HFF-Myc (cell line): ENCODE results near the gene EIPR1.

ENCODE experiments used
- DNase-seq: peaks from one replicate; pipeline ENCODE4 v3.0.0-alpha.2; 2011; ENCODE audit warnings: low read depth; ENCODE audit errors: extremely low read depth
- H3K4me3 ChIP-seq: replicated peaks from 2 replicates; pipeline ENCODE4 v1.5.1; 2011; ENCODE audit warnings: low read depth, mild to moderate bottlenecking, control low read depth, low read length
- TF ChIP-seq, protein P1 (sequence below): IDR thresholded peaks from 2 replicates; pipeline ENCODE4 v1.5.1; 2012; ENCODE audit warnings: mild to moderate bottlenecking, low read depth, low read length, control low read depth; ENCODE audit errors: missing control alignments

Gene EIPR1

DNA sequence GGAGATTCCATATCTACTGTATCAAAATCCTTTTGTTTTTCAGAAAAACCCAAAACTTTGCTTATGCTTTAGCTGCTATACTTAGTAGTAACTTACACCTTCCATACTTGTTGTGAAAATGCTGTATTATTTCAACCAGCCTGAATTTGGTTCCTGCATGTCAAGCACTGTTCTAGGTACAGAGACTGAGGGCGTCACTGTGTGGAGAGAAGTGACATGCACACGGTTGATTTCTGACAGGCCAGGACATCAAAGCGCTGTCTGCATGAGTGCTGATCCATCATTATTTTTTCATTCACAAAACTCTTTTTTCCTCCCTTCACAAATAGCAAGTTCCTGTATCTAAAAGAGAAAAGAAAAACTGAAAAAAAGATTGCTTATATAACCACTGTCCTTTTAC is 33.5 kb upstream of the EIPR1 start:
- no peak for DNase-seq
- TF ChIP-seq, protein P1, sequence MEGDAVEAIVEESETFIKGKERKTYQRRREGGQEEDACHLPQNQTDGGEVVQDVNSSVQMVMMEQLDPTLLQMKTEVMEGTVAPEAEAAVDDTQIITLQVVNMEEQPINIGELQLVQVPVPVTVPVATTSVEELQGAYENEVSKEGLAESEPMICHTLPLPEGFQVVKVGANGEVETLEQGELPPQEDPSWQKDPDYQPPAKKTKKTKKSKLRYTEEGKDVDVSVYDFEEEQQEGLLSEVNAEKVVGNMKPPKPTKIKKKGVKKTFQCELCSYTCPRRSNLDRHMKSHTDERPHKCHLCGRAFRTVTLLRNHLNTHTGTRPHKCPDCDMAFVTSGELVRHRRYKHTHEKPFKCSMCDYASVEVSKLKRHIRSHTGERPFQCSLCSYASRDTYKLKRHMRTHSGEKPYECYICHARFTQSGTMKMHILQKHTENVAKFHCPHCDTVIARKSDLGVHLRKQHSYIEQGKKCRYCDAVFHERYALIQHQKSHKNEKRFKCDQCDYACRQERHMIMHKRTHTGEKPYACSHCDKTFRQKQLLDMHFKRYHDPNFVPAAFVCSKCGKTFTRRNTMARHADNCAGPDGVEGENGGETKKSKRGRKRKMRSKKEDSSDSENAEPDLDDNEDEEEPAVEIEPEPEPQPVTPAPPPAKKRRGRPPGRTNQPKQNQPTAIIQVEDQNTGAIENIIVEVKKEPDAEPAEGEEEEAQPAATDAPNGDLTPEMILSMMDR = no peak
- H3K4me3 ChIP-seq = no peak overlapping the region

DNA sequence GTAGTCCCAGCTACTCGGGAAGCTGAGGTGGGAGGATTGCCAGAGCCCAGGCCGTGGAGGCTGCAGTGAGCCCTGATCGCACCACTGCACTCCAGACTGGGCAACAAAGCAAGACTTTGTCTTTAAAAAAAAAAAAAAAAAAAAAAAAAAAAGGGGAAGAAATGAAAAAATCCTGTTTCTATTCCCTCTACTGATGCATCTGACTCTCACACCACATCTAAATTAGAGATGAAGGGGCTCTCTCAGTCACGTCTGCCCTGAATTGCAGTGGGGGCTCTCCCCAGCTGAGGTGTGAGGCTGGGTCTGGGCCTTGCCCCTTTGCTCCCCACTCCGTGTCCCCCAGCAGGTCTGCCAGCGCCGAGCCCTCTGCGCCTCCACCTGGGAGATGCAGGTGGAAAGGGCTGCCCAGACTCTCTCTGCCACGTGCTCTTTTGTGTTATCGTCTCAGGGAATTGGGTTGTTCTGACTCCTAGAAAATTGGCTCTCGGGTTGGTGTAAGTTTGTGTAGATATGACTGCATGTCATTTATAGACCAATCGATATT is 32.1 kb upstream of the EIPR1 start:
- DNase-seq = no peak
- no peak overlapping the region for H3K4me3 ChIP-seq
- TF ChIP-seq, protein P1 = no peak

DNA sequence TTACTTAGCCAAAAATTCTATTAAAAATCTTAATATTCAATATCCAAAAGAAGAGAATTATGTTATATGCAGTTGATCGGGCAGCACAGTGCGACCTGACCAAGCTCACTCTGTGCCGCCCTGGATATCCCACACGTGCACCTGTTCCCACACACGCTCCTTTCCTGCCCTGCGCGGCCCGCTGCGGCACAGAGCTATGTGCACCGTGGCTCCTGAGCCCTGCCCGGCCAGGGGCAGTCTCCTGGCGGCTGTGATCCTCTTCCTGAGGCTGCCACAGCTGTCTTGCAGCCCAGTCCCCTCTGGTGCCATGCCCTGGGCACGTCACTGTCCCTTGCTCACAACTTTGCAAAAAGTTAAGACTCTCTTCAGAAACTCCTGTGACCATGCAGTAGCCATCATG is 31.2 kb upstream of the EIPR1 start:
- TF ChIP-seq, protein P1 = no peak
- H3K4me3 ChIP-seq = no peak overlapping the region

DNA sequence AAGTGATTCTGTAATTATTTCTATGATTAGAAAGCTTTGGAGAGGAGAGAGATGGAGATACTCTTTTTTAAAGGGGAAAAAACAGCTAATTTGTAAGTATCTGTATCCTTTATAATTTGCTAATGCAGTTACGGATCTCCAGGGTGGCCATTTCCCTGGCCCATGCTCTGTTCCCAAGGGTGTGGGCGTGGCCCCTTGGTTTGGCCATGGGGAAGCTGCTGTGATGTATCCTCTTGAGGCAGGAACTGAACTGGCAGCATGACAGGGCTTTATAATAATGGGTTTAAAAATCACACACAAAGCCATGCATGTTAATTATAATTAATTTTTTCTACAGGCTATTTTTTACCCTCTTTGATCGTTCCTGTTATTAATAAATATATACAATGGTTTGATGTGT is 28.9 kb upstream of the EIPR1 start:
- TF ChIP-seq, protein P1 = no peak
- no peak for DNase-seq
- no peak overlapping the region for H3K4me3 ChIP-seq

More for the DNA sequence above, 31.2 kb upstream of the EIPR1 start:
- DNase-seq = no peak

DNA sequence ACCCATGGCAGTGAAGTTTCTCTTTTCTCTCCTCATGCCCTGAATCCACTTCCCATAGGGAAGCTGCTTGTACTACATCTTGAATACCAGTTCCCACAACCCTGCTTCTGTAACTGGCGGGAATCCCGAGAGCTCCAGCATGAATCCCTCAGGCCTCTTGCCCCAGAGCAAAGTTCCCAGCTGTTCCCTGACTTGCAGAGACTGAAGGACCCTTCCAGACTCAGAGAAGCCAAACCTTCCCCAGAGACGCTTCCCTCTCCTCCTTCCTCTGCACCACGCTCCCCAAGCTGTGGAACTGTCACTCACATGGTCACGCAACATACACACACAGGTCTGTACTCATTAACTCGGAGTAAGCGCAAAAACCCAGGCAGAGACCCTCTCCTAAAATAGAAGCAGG is 28.3 kb upstream of the EIPR1 start:
- TF ChIP-seq, protein P1 = no peak
- no peak for DNase-seq

DNA sequence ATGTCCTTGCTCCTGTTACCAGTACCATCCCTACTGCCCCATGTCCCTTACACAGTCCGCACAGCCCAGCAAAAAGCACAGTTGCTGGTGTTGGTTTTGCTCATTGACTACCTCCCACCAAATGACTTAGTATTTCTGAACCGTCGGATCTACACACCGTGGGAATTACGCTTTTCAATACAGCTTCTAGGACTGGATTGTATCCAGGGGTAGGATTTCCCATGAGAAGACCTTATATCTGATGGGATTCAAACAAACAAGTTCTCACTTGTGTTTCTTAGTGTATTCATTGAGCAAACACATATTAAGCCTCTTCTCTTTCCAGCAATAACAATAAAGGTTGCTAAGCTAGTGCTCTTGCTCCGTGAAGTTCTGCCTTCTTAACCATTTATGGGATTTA is 27.7 kb upstream of the EIPR1 start:
- no peak for DNase-seq
- TF ChIP-seq, protein P1 = no peak
- no peak overlapping the region for H3K4me3 ChIP-seq

More for the DNA sequence above, 28.3 kb upstream of the EIPR1 start:
- H3K4me3 ChIP-seq = no peak overlapping the region

DNA sequence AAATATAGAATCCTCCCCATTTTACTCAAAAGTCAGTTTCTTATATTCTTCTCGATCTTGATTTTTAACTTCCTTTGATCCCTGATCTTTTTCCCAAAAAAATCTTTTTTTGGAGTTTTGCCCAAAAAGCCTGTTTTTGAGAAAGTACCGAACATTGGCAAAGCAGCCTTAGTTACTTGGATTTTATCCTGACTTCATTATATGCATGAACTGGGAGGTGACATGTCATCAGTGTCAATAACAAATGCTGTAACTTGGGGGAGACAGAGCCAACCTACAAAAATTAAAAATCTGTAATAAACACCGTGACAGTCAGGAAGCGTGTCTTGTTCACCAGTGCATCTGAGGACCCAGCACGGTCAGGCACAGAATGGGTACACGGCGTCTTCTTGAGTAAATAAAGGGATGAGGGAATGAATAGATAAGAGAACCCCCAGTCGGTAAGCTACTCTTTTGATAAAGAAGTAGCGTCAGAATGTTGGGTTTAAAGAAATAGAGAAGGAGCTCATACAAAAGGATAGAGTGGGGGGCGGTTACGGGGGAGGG is 26.8 kb upstream of the EIPR1 start:
- TF ChIP-seq, protein P1 = no peak
- DNase-seq = no peak
- H3K4me3 ChIP-seq = no peak overlapping the region
